Fibroblast of lung (primary cell): ENCODE results near the gene ERMAP. TPM values are rescaled to one million over a fixed set of nuclear protein-coding genes. Genes with fewer than 3 reads are reported as not detected.

Source experiments
- DNase-seq, 2 donors: peaks; one replicate each; pipeline versions ENCODE4 v3.0.0 to v3.0.0-alpha.2; 2010; ENCODE audit warnings: low read depth in 2 of 2
- H2AFZ ChIP-seq: 2 replicates; pipeline ENCODE4 v1.5.1; 2012; ENCODE audit warnings: low read length, control low read depth, inconsistent platforms
- H3K27ac ChIP-seq: 2 replicates; pipeline ENCODE4 v1.5.1; 2011; ENCODE audit warnings: low read length, control low read depth; ENCODE audit not compliant: insufficient read depth
- H3K27me3 ChIP-seq: 2 replicates; pipeline ENCODE4 v1.5.1; 2011; ENCODE audit warnings: mild to moderate bottlenecking, low read length; ENCODE audit not compliant: control insufficient read depth, insufficient read depth
- H3K36me3 ChIP-seq: 2 replicates; pipeline ENCODE4 v1.5.1; 2011; ENCODE audit warnings: low read length; ENCODE audit not compliant: control insufficient read depth, insufficient read depth
- H3K4me1 ChIP-seq: 2 replicates; pipeline ENCODE4 v1.5.1; 2011; ENCODE audit warnings: low read length; ENCODE audit not compliant: control insufficient read depth, insufficient read depth; ENCODE audit errors: extremely low read depth
- H3K4me2 ChIP-seq: 2 replicates; pipeline ENCODE4 v1.5.1; 2011; ENCODE audit warnings: low read length, control low read depth; ENCODE audit not compliant: insufficient read depth; ENCODE audit errors: extremely low read depth
- H3K4me3 ChIP-seq, 4 experiments: fragments of 200-600 bp in 1 of 4; sonication (generic) in 1 of 4; replicated peaks in 1 of 4; 2 replicates each; pipeline ENCODE4 v1.5.1; 2011 to 2016; ENCODE audit warnings: low read length in 4 of 4, low read depth in 3 of 4, mild to moderate bottlenecking in 3 of 4, control low read depth in 2 of 4, inconsistent platforms in 1 of 4, mixed read lengths in 1 of 4; ENCODE audit not compliant: insufficient read depth in 1 of 4; ENCODE audit errors: control extremely low read depth in 1 of 4
- H3K79me2 ChIP-seq: 2 replicates; pipeline ENCODE4 v1.5.1; 2012; ENCODE audit warnings: mild to moderate bottlenecking, low read length, inconsistent platforms; ENCODE audit not compliant: control insufficient read depth, insufficient read depth
- H3K9ac ChIP-seq: 2 replicates; pipeline ENCODE4 v1.5.1; 2011; ENCODE audit warnings: mild to moderate bottlenecking, low read length, control low read depth; ENCODE audit not compliant: insufficient read depth
- H3K9me3 ChIP-seq: 2 replicates; pipeline ENCODE4 v1.5.1; 2012; ENCODE audit warnings: low read depth, low read length; ENCODE audit not compliant: control insufficient read depth, insufficient read depth
- H4K20me1 ChIP-seq: 2 replicates; pipeline ENCODE4 v1.5.1; 2011; ENCODE audit warnings: low read length; ENCODE audit not compliant: control insufficient read depth, insufficient read depth; ENCODE audit errors: extremely low read depth
- EZH2 ChIP-seq: IDR thresholded peaks from 2 replicates; pipeline ENCODE4 v1.5.1; 2012; ENCODE audit warnings: low read length, control low read depth, mild to moderate bottlenecking; ENCODE audit errors: missing control alignments
- polyA plus RNA-seq, 2 donors: library from polyadenylated mRNA; depleted of rRNA in 1 of 2; stranded (reverse) in 1 of 2; unstranded in 1 of 2; fragments of >200 nt; gene quantifications; 2 replicates each; pipeline ENCODE4 v1.2.1, GENCODE V29; 2011 to 2012; ENCODE audit warnings: missing spikeins in 1 of 2
- total RNA-seq: library from RNA; depleted of rRNA; stranded (reverse); fragments of >200 nt; gene quantifications from 2 replicates; pipeline ENCODE4 v1.2.1, GENCODE V29; 2014
- TF ChIP-seq, protein P1 (sequence below), 2 donors: IDR thresholded peaks in 1 of 2; conservative IDR thresholded peaks in 1 of 2; 1 replicate in 1 of 2; 2 replicates in 1 of 2; pipeline ENCODE4 v1.5.1; 2011 to 2012; ENCODE audit warnings: low read length in 2 of 2, control low read depth in 1 of 2, inconsistent platforms in 1 of 2, low read depth in 1 of 2, mild to moderate bottlenecking in 1 of 2

Gene ERMAP
- total and polyA plus RNA-seq, 2 donors (not counting 1 experiment from before 2014, with no cell fraction given): 19.4 to 37.2 TPM

- Histone ChIP-seq H3K9ac (no peak overlapping the region), H2AFZ (no peak overlapping the region), H3K4me1 (no peaks in the 10 kb centered on the region), H3K9me3 (no peaks in the 10 kb centered on the region), H4K20me1 (no peaks in the 10 kb centered on the region), H3K79me2 (no peaks in the 10 kb centered on the region), H3K36me3 (no peaks in the 10 kb centered on the region), H3K27me3 (peaks cover 3% of the 10 kb centered on the region), H3K27ac (no peak overlapping the region), H3K4me3 (no peak overlapping the region), H3K4me2 (no peak overlapping the region)
- no peak for DNase-seq
- TF ChIP-seq, protein P1, sequence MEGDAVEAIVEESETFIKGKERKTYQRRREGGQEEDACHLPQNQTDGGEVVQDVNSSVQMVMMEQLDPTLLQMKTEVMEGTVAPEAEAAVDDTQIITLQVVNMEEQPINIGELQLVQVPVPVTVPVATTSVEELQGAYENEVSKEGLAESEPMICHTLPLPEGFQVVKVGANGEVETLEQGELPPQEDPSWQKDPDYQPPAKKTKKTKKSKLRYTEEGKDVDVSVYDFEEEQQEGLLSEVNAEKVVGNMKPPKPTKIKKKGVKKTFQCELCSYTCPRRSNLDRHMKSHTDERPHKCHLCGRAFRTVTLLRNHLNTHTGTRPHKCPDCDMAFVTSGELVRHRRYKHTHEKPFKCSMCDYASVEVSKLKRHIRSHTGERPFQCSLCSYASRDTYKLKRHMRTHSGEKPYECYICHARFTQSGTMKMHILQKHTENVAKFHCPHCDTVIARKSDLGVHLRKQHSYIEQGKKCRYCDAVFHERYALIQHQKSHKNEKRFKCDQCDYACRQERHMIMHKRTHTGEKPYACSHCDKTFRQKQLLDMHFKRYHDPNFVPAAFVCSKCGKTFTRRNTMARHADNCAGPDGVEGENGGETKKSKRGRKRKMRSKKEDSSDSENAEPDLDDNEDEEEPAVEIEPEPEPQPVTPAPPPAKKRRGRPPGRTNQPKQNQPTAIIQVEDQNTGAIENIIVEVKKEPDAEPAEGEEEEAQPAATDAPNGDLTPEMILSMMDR (conservative IDR thresholded peaks at IDR 0.05 in 1 of 2, IDR thresholded peaks at IDR 0.05 in 1 of 2; ENCODE audit: low read depth in 1 of 2, low read length in 2 of 2): no peak
- TF ChIP-seq EZH2: no peak
Observed at GRCh38 chr1:42880384-42880783, 63.5 kb downstream of the ERMAP start.

DNA sequence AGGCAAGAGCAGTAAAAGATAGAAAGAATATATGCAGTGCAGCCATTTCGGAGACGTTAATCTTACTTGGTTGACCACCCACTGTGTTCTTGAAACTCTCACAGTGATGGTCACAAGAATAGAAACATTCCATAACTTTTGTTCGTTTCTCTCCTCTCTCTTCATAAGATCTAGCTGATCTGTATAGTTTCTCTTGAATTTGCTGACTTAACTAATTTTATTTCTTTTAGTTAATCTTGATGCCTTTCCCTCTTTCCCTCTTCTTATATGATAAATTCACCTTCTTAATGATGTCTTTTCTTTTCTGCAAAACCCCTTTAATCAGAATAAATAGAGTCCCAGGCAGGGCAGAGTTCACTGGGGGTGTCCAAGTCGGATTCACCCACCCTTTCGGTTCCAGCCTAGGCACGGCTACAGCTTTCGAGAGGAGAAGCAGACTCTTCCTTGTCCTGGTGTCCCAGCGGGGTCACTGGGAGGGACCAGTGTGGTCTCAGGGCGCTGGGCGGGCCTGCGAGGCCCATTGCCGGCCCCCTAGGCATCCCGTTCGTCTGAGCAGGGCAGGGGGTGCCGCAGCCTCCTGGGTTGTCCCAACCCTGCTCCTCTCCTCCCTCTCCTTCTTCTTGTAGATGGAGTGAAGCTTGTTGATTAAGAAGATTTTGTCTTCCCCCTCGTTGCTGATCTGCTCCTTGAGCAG is 69.3 kb downstream of the ERMAP start:
- Histone ChIP-seq H3K4me2 (no peak overlapping the region), H3K36me3 (no peaks in the 10 kb centered on the region), H3K4me1 (no peaks in the 10 kb centered on the region), H4K20me1 (no peaks in the 10 kb centered on the region), H3K9ac (no peak overlapping the region), H3K9me3 (no peaks in the 10 kb centered on the region), H3K79me2 (no peaks in the 10 kb centered on the region), H3K27me3 (no peaks in the 10 kb centered on the region), H2AFZ (no peak overlapping the region), H3K4me3 (no peak overlapping the region), H3K27ac (no peak overlapping the region)
- DNase-seq: no peak
- TF ChIP-seq, protein P1 (conservative IDR thresholded peaks at IDR 0.05 in 1 of 2, IDR thresholded peaks at IDR 0.05 in 1 of 2; ENCODE audit: low read depth in 1 of 2, low read length in 2 of 2): no peak
- TF ChIP-seq EZH2: no peak

DNA sequence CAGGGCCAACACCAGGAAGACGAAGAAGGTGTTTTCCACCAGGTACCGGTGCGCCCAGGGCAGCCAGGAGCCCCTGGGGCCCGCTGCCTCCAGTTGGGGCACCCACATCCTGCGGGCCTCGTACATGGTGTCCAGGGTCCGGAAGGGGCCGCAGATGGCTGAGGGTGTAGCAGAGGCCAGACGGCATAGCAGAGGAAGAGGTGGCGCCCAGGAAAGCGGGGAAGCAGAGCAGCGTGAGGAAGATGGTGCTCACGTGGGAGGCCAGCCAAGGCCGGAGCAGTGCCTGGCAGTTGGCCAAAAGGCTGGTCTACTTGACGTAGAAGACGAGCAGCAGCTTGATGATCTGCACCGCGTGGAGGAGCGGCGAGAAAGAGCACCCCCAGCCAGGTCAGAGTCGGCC is 69.9 kb downstream of the ERMAP start:
- DNase-seq: peak in 1 of 2 donors; percentile 9
- H3K9me3 ChIP-seq: no peaks in the 10 kb centered on the region
- H3K36me3 ChIP-seq: no peaks in the 10 kb centered on the region
- H3K79me2 ChIP-seq: no peaks in the 10 kb centered on the region
- H3K4me3 ChIP-seq: no peak overlapping the region
- no peaks in the 10 kb centered on the region for H3K4me1 ChIP-seq
- no peak overlapping the region for H3K9ac ChIP-seq
- H4K20me1 ChIP-seq: no peaks in the 10 kb centered on the region
- TF ChIP-seq, protein P1 (conservative IDR thresholded peaks at IDR 0.05 in 1 of 2, IDR thresholded peaks at IDR 0.05 in 1 of 2; ENCODE audit: low read depth in 1 of 2, low read length in 2 of 2): no peak
- TF ChIP-seq EZH2: no peak
- no peak overlapping the region for H3K4me2 ChIP-seq
- H2AFZ ChIP-seq: no peak overlapping the region
- no peaks in the 10 kb centered on the region for H3K27me3 ChIP-seq
- no peak overlapping the region for H3K27ac ChIP-seq
